GM18502 (cell line): Measurements from ENCODE around the gene CYP3A5.
"Not testable (repeated sequence)": the region's sequence is repeated elsewhere in the genome, so short reads cannot be mapped to it uniquely, and the experiment has no call there.

ENCODE experiments used
- ATAC-seq: cut with Tn5 transposase; IDR thresholded peaks from one replicate; pipeline ENCODE4 v1.9.1; 2021; ENCODE audit warnings: mild to moderate bottlenecking; ENCODE audit not compliant: unreplicated experiment, poor library complexity

CYP3A5 gene

DNA sequence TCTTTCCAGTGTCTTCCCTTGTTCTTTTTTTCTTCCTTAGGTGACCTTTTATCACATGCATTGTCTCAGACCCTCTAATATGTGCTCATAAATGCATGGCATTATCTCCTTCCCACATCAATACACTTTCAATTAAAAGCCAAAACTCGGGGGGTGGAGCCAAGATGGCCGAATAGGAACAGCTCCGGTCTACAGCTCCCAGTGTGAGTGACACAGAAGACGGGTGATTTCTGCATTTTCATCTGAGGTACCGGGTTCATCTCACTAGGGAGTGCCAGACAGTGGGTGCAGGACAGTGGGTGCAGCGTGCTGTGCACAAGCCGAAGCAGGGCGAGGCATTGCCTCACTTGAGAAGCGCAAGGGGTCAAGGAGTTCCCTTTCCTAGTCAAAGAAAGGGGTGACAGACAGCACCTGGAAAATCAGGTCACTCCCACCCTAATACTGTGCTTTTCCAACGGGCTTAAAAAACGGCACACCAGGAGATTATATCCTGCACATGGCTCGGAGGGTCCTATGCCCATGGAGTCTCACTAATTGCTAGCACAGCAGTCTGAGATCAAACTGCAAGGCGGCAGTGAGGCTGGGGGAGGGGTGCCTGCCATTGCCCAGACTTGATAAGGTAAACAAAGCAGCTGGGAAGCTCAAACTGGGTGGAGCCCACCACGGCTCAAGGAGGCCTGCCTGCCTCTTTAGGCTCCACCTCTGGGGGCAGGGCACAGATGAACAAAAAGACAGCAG lies 6.2 kb upstream of the CYP3A5 start:
- ATAC-seq, result not testable (repeated sequence)

DNA sequence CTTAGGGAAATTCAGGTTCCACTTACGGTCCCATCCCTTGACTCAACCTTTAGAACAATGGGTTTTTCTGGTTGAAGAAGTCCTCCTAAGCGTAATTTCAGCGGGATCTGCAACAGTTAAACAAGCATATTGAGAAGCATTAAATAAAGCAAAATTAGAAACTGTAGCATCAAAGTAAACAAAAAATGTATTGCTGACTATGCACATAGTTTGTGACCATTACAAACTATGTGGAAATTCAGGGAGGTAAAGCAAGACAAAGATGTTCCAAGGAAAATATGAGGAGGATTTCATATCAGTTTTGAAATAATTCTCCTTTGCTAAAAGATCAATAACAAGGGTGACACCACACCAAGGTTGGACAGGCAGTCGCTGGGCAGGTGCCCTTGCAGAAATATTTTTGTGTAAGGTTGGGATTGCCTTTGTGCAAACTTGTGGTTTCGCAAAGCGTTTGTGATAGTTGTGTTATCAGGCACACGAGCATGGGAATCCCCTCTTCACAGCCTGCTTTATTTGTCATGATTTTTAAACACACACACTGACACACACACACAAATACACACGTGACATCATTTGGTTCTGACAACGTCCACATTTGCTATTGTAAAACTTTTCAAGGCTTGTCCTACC lies 5.4 kb upstream of the CYP3A5 start:
- ATAC-seq, result no peak

DNA sequence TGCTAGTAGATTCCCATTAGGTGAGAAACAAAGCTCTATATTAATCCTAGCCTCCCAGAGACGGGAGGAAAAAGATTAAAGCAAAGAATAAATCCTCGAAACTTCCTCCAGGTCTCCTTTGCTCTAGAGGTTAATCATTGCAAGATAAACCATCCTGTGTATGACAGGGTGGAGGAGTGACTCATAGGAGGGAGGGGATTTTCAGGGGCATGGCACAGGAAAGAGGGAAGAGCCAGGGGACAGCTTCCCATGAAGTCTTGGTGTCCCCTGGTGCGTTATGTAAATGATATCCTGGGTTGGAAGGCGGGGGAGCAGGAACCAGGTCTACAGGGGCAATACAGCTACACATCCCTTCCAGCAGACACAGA lies 780 bp downstream of the CYP3A5 start:
- no peak for ATAC-seq

DNA sequence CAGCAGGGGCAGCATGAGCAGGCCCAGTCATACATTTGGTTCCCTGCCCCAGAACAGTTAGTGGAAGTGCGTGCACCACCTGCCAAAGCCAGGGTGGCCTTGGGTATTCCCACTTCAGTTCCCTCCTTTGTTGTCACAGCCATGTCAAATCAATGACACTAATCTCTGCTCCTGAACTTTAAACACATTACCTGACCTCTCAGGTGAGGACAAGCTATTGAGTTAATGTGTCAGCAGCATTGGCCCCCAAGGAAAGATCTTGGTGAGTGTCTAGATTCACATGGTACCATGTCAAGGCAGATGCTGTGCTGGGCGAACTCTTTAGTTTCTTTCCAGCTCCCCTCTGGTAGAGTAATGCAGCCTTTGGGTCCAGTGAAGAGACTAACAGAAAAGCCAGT lies 2.1 kb downstream of the CYP3A5 start:
- no peak for ATAC-seq

DNA sequence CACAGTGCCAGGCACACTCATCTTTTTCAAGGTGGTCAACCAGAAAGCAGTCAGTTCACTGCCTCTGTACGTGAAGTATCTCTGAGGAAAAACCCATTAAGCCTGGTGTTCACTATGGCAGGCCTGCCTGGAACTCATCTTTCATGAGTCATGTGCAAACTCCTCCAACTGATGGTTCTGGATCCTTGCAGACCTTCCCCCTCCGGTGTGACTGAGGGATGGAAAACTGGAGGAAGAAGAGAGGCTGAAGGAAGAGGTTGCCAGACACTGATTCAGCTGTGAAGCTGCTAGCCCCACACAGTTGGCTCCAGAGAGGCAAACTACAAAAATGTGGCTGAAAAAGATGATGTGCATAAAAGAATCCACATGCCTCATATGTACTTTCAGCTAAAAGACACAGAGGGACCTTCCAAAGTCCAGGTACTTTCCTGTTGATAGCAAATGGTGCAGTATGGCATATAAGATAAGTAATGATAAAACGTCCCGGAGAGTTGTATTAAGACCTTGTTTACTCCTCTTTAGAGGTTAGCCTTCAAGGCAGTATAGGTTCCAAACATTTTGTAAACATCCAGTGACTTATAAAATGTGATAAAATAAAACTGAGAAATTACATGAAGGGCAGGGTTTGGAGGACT lies 2.7 kb downstream of the CYP3A5 start:
- ATAC-seq, result no peak

DNA sequence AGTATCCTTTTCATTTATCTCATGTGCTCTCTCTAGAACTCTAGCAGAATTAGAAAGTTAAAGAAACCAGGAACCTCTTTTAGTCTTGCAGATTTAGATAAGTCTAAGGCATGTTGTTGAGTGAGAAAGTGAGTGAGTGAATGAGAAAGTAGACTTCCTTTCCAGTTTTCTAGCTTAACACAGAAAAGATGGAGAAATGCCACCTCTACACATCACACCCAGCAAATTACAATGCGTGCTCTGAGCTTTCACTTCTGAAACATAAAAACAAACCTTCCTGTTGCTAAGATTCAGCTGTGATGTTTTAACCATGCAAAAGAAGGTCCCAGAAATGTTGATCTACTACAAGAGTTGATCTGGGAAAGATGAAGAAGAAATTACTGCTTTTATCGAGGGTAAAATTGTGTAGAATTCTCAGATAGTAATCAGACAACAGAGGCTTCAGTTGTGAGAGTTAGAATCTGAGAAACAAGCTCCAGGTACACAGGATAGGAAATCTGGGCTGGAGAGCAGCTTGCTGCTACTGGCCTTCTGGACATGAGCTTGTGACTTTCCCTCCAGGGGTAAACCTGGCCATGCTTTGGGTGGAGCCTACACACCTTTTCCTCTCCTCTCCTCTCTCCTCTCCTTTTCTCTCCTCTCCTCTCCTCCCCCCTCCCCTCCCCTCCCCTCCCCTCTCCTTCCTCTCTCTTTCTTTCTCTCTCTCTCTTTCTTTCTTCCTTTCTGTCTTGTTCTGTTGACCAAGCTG lies 4.6 kb downstream of the CYP3A5 start:
- ATAC-seq, result no peak

DNA sequence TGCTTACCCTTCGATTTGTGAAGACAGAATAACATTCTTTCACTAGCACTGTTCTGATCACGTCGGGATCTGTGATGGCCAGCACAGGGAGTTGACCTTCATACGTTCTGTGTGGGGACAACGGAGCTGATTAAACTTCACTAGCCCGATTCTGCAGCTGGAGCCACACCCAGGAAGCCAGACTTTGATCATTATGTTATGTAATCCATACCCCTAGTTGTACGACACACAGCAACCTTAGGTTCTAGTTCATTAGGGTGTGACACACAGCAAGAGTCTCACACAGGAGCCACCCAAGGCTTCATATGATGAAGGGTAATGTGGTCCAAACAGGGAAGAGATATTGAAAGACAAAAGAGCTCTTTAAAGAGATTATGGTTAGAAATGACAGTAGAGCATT lies 7.2 kb downstream of the CYP3A5 start:
- no peak for ATAC-seq

DNA sequence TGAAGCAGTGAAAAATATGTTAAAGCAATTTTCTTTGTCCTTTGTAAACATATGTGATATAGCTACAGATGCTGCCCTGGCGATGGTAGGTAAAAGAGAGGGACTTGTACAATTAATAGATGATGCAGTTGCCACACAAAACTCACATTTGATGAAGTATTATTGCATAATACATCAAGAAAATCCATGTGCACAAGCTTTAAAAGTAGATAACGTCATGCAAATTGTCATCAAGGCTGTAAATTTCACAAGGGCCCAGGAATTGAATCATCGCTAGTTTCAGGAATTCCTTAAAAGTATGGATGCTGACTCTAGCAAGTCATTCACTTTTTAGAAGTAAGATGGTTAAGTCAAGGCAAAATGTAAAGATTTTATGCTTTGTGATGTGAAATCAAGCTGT lies 10.0 kb downstream of the CYP3A5 start:
- ATAC-seq, result no peak

DNA sequence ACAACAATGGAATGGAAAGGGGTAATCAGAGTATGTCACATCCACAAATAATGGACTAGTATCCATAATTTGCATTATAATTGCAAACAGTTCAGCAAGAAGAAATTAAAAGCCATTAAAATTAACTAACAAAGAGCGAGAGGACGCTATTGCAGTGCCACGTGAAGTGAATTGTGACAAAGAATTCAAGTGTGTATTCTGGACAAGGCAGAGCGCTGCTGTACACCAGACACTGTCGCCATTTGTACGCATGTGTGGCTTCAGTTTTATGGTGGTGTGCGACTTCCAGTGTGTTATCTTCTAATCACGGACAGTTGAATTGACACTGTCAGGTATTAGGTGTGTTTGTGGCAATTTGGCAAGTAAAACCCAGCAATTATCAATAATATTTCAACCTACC lies 11.3 kb downstream of the CYP3A5 start:
- ATAC-seq, result no peak

DNA sequence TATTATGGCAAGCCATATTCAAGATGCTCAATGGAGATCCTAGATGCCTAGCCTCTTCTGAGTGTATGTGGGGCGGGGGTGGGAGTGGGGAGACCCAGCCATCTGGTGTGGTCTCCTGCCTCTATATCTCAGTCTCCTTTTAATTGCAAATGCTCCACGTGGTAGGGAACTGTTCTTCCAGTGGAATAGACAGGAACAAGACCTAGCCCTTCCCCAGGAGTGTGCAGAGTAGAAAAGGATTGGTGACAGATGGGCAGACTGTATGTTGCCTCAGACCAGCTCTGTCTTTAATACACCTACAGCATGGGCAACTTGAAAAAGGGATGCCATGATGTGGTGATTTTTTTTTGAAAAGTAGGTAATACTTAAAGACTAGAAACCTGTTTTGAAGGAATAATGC lies 12.6 kb downstream of the CYP3A5 start:
- no peak for ATAC-seq

DNA sequence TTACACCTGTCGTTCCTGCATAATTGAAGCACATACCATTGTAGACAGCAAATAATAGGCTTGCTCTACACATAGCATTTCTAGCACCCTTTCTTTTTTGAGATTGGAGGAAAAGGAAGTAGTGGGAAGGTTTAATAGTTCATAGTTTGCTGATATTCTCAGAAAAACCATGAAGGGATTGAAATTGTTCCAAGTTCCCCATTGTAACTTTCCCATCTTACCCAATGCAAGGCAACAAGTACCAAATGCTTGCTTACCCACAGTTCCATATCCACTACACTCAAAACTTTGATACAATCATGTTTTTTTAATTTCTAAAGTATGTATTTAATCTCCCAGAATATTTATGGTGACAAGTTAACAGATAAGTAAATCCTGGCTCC lies 13.8 kb downstream of the CYP3A5 start:
- no peak for ATAC-seq

DNA sequence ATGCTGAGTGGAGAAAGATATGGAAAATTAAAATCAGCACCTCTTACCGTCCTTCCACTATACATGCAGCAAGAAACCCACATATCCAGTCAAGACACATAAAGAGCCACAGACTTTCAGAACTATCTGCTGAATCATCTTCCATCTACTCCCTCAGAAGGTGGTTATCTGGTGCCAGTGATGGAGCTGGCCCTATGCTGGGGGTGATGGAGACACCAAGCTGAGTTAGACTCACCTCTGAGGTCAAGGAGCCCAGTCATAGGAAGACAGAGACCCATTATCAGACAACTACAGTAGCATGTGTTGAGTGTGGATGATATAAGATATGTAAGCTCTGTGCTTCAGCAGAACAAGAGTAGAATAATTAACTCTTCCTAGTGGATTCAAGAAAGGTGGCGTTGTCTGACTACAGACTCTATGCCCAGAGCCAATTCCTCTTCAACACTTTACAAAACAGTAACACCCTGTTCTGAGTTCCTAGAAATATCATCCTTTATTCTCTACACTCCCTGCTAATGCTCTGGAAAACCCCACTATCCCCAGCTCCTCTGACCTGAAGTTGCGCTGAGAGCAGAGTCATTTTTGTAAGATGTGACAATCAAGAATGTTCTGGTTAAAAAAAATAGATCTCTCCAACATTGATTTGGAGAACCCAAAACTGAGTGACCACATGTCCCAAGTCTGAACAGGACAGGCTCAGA lies 14.3 kb downstream of the CYP3A5 start:
- ATAC-seq, result no peak

DNA sequence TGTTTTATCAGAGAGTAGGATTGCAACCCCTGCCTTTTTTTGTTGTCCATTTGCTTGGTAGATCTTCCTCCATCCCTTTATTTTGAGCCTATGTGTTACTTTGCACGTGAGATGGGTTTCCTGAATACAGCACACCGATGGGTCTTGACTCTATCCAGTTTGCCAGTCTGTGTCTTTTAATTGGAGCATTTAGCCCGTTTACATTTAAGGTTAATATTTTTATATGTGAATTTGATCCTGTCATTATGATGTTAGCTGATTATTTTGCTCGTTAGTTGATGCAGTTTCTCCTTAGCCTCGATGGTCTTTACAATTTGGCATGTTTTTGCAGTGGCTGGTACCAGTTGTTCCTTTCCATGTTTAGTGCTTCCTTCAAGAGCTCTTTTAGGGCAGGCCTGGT lies 21.9 kb downstream of the CYP3A5 start:
- ATAC-seq, result not testable (repeated sequence)

DNA sequence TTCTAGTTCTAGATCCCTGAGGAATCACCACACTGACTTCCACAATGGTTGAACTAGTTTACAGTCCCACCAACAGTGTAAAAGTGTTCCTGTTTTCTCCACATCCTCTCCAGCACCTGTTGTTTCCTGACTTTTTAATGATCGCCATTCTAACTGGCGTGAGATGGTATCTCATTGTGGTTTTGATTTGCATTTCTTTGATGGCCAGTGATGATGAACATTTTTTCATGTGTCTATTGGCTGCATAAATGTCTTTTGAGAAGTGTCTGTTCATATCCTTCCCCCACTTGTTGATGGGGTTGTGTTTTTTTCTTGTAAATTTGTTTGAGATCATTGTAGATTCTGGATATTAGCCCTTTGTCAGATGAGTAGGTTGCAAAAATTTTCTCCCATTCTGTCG lies 25.2 kb downstream of the CYP3A5 start:
- not testable (repeated sequence) for ATAC-seq

DNA sequence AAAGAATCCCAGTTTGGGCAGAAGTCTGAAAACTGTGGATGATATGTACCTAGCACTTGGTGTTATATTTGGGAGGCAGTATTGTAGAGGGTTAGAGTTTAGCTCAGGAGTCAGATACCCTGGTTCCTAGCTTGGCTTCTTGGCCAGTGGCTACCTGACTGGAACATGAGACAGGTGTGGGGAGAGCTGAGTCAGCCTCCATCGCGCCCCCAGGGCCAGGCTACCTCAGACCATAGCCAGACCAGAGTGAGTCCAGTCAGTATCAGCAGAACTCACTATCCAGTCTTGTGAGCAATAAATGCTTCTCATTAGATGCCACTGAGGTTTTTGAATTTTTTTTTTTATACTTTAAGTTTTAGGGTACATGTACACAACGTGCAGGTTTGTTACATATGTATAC lies 26.0 kb downstream of the CYP3A5 start:
- ATAC-seq, result no peak

DNA sequence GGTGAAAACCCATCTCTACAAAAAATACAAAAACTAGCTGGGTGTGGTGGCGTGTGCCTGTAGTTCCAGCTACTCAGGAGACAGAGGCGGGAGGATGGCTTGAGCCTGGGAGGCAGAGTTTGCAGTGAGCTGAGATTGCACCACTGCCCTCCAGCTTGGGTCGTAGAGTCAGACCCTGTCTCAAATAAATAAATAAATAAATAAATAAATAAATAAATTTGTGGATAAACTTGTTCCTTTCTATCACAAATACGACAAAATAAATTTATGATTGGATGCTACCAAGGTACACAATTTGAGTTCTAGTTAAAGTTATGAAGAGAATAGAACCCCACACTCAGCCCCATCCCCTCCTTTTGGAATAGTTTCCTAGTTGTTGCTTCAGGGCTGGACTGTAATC lies 26.5 kb downstream of the CYP3A5 start:
- ATAC-seq, result not testable (repeated sequence)

DNA sequence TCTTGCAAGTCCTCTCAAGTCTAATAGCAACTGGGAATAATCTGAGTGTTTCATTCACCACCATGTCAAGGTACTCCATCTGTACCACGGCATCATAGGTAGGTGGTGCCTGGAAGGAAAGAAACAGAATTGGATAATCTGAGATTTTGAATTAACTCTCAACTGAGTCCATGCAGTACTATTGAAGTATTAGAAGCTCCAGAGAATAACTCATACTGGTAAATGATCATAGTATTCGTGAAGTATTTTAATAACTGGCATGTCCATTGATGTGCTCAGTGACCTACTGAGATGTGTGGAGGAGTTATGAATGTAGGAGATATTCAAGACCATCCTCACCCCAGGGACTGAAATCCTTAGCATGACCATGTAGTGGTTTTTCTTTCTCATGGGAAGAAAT lies 27.1 kb downstream of the CYP3A5 start:
- no peak for ATAC-seq

DNA sequence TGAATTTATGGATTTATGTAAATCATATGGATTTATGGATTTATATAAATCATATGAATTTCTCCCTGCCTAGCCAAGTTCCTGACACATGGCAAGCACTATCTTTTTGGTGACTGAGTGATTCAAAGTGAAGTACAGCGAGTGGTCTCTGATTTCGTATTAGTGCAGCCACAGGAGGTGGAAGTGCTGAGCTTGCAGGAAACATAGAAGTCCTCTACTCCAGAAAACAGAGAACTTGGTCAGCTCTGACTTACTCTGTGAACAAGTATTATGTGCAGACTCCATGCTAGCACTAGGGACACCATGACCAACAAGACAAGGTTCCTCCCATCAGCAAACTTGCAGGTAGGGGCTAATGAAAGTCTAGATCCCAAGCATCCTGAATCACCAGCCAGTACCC lies 28.5 kb downstream of the CYP3A5 start:
- no peak for ATAC-seq

DNA sequence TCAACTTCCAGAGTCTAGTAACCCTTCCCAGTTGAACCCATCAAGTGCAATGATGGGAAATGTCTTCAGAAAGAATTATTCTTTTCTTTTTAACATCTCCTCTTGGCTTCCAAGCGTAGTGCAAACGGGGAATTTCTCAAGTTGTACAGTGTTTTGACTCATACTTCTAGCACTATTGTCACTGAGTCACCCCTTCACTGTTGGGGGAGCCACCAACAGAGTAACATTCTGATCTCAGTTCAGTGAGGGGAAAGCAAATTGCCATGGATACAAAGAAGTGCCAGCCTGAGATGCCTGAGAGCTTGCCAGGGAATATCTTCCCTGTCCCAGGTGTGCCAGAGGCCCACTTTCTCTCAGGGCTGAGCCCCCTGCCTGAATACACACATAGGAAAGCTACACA lies 31.0 kb downstream of the CYP3A5 start:
- ATAC-seq, result no peak

DNA sequence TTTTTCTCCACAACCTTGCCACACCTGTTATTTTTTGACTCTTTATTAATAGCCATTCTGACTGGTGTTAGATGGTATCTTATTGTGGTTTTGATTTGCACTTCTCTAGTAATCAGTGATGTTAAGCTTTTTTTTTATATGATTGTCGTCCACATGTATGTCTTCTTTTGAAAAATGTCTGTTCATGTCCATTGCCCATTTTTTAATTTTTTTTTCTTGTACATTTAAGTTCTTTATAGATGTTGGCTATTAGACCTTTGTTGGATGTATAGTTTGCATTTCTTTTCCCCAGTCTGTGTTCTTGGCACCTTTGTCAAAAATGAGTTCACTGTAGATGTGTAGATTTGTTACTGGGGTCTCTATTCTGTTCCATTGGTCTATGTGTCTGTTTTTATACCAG lies 34.2 kb downstream of the CYP3A5 start:
- no peak for ATAC-seq

DNA sequence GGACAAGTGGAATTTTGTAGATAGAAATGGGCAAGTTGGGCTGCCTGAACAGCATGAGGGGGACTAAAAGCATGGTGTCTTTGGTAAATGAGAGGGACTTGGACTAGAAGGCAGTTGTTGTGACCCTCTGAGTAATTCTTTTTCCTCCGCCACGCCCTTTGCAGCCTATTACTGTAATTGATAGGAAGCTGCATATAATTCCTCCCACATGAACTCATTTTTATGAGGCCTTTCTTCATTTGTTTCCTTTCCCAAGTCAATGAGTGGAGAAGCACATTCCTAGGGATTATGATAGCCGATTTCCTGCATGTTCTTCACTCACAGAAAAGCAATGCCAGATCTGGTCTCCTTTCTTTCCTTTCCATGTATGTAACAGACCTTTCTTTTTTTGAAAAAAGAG lies 35.4 kb downstream of the CYP3A5 start:
- no peak for ATAC-seq
